Brain microvascular endothelial cell (primary cell): ENCODE data around the gene GALNTL6.

Experiments
- DNase-seq: peaks from one replicate; pipeline ENCODE4 v3.0.0-alpha.2; 2020
- H3K27ac ChIP-seq: fragments of 250-450 bp; sonication (Bioruptor Pico); 2 replicates; pipeline ENCODE4 v1.5.1; 2020; ENCODE audit warnings: mild to moderate bottlenecking, moderate library complexity
- H3K27me3 ChIP-seq: fragments of 250-450 bp; sonication (Bioruptor Pico); replicated peaks from 2 replicates; pipeline ENCODE4 v1.5.1; 2020; ENCODE audit warnings: mild to moderate bottlenecking
- H3K36me3 ChIP-seq: fragments of 250-450 bp; sonication (Bioruptor Pico); replicated peaks from 2 replicates; pipeline ENCODE4 v1.5.1; 2020; ENCODE audit warnings: mild to moderate bottlenecking
- H3K4me3 ChIP-seq: 2 replicates; pipeline ENCODE4 v1.5.1; 2011; ENCODE audit warnings: low read depth, mild to moderate bottlenecking, control low read depth, low read length, moderate library complexity
- in situ Hi-C: cut with HindIII; loops from 2 replicates; pipeline ENCODE4 v1.10.0; 2017; ENCODE audit warnings: low sequenced_read_pairs, low pct_ligation_motif_present
- TF ChIP-seq, protein P1 (sequence below): IDR thresholded peaks from 2 replicates; pipeline ENCODE4 v1.5.1; 2011; ENCODE audit warnings: low read depth, mild to moderate bottlenecking, moderate library complexity, low read length, control low read depth, inconsistent platforms; ENCODE audit errors: missing control alignments

Gene GALNTL6

GRCh38 chr4:172061204-172061603 lies 248.0 kb downstream of the GALNTL6 start:
- no peak overlapping the region for H3K27ac ChIP-seq
- TF ChIP-seq, protein P1, sequence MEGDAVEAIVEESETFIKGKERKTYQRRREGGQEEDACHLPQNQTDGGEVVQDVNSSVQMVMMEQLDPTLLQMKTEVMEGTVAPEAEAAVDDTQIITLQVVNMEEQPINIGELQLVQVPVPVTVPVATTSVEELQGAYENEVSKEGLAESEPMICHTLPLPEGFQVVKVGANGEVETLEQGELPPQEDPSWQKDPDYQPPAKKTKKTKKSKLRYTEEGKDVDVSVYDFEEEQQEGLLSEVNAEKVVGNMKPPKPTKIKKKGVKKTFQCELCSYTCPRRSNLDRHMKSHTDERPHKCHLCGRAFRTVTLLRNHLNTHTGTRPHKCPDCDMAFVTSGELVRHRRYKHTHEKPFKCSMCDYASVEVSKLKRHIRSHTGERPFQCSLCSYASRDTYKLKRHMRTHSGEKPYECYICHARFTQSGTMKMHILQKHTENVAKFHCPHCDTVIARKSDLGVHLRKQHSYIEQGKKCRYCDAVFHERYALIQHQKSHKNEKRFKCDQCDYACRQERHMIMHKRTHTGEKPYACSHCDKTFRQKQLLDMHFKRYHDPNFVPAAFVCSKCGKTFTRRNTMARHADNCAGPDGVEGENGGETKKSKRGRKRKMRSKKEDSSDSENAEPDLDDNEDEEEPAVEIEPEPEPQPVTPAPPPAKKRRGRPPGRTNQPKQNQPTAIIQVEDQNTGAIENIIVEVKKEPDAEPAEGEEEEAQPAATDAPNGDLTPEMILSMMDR: no peak
- DNase-seq: no peak
- no peaks in the 10 kb centered on the region for H3K36me3 ChIP-seq
- in situ Hi-C loops: no loop called here
- H3K4me3 ChIP-seq: no peak overlapping the region
- H3K27me3 ChIP-seq: no peaks in the 10 kb centered on the region

GRCh38 chr4:172068506-172068905 lies 255.3 kb downstream of the GALNTL6 start:
- TF ChIP-seq, protein P1: no peak
- in situ Hi-C loops: no loop called here
- no peaks in the 10 kb centered on the region for H3K36me3 ChIP-seq
- no peak overlapping the region for H3K4me3 ChIP-seq
- H3K27ac ChIP-seq: no peak overlapping the region
- no peaks in the 10 kb centered on the region for H3K27me3 ChIP-seq
- no peak for DNase-seq

DNA sequence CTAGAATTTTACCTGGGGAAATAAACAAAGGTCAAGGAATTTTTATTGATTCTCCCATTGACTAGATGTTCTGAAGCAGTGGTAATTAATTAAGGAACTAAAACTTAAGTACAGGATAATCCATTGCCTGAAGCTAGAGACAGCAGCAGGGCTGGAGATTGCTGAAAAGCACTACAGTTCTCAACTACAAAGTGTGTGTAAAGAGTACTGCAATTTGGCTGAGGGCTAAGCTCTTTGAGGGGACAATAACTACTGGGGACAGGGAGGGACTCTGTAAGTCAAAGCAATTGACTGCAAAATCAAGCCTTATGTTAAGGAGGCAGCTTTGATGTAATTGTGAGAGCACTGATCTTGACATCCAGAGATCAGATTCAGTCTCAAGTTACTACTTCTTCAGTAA lies 260.4 kb downstream of the GALNTL6 start:
- Histone ChIP-seq H3K36me3 (no peaks in the 10 kb centered on the region), H3K27ac (no peak overlapping the region), H3K4me3 (no peak overlapping the region), H3K27me3 (no peaks in the 10 kb centered on the region)
- TF ChIP-seq, protein P1: no peak
- no peak for DNase-seq
- in situ Hi-C loops: no loop called here

DNA sequence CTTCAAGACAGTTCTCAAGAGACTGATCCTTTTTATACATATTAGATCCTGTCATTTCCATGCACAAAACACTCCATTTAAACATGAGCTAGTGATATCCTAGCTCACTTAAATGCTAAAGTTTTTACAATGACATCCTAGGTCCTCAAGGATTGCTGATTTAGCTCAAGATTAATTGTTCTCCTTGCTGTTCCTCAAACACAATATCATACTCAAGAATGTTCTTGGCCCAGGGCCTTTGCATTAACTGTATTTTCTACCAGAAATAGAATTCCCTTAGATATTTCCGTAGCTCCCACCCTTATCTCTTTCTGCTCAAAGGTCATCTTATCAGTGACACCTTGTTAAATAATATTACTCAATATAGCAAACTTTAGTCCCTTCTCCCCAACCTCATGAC lies 270.1 kb downstream of the GALNTL6 start:
- in situ Hi-C loops: no loop called here
- H3K27me3 ChIP-seq: no peaks in the 10 kb centered on the region
- TF ChIP-seq, protein P1: no peak
- H3K36me3 ChIP-seq: no peaks in the 10 kb centered on the region
- H3K4me3 ChIP-seq: no peak overlapping the region
- no peak for DNase-seq
- no peak overlapping the region for H3K27ac ChIP-seq

GRCh38 chr4:172088556-172088955 lies 275.4 kb downstream of the GALNTL6 start:
- no peak for DNase-seq
- no peaks in the 10 kb centered on the region for H3K27me3 ChIP-seq
- no peaks in the 10 kb centered on the region for H3K36me3 ChIP-seq
- no peak overlapping the region for H3K4me3 ChIP-seq
- TF ChIP-seq, protein P1: no peak
- in situ Hi-C loops: no loop called here
- no peak overlapping the region for H3K27ac ChIP-seq

GRCh38 chr4:172095161-172095560 lies 282.0 kb downstream of the GALNTL6 start:
- Histone ChIP-seq H3K36me3 (no peaks in the 10 kb centered on the region), H3K4me3 (no peak overlapping the region), H3K27me3 (no peaks in the 10 kb centered on the region), H3K27ac (no peak overlapping the region)
- in situ Hi-C loops: no loop called here
- TF ChIP-seq, protein P1: no peak
- DNase-seq: no peak
